Umbilical cord (tissue), 2 donors: ENCODE results near the gene GJC1. TPM values are rescaled to one million over a fixed set of nuclear protein-coding genes. Genes with fewer than 3 reads are reported as not detected.

Experiments used
- DNase-seq: peaks from one replicate; pipeline ENCODE4 v3.0.0-alpha.2; 2015; ENCODE audit warnings: low spot score
- total RNA-seq: library from RNA; depleted of rRNA; stranded (reverse); fragments of >200 nt; gene quantifications from one replicate; pipeline ENCODE4 v1.2.3, GENCODE V29; 2014; ENCODE audit warnings: low replicate concordance; ENCODE audit not compliant: insufficient read depth

The GJC1 gene
- 22.4 TPM for total RNA-seq

DNA sequence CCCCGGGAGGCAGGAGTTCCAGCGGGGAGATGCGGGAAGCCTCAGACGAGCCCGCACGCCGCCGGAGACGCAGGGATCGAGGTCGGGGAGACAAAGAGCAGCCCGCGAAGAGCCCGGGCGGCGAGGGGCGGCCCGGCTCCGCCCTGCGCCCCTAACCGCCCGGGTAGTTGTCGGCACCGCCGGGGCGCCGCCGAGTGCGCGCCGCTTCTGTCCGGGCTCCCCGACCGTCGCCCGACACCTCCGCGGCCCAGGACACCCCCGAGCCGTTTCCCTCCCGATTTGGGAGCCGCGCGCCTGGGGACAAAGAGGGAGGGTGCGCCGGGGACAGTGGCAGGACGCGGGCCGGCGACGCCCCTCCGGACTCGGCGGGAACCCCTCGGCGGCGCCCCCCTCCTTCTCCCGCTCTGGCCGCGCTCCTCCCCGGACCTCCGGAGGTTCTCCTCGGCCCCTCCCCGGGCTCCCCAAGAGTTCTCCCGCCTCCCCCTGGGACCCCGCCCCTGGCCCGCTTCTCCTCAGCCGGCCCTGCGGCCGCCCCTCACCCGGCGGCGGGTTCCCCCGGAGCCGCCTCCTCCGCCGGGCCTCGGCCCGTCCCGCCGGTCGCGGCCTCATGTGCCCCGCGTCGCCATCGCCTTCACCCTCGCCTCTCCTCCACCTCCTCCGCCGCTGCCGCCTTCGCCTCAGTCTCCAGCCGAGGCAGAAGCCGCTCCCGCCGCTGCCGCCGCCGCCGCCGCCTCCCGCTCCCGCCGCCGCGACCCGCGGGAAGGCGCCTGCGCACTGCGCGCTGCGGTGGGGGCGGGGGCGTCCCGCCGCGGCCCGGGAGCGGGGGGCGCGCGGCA is at the start of gene GJC1:
Gene GJC1, minus strand, starts transcription at position 765 of the 836 bp plus-strand sequence. CDS start 24,470 bp downstream, outside the sequence.
- peak; percentile 76 for DNase-seq

GRCh38 chr17:44879376-44879775 is 49.3 kb upstream of the GJC1 start:
- DNase-seq: no peak

- peak; percentile 45 for DNase-seq
These were observed 48.6 kb upstream of the GJC1 start for GRCh38 chr17:44878627-44879221.

DNA sequence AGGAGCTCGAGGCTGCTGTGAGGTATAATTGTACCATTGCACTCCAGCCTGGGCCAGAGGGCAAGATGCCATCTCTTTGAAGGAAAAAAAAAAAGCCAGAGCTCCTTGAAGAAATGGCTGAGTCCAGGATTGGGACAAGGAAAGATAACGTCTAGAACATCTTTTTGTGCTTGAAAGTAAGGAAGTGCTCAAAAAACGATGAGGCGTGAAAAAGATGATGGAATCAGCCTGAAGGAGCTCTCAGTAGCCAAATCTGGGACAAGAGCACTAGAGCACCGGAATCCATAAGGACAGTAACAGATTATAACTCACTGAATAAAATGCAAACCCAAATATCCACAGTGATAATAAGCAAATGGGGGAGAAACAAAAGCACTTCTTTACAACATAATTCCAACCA is 47.0 kb upstream of the GJC1 start:
- no peak for DNase-seq

- DNase-seq: no peak
These were observed 45.7 kb upstream of the GJC1 start for GRCh38 chr17:44875761-44876160.

- DNase-seq: no peak
These were observed 42.2 kb upstream of the GJC1 start for GRCh38 chr17:44872131-44872768.

GRCh38 chr17:44871556-44871955 is 41.5 kb upstream of the GJC1 start:
- DNase-seq: no peak

DNA sequence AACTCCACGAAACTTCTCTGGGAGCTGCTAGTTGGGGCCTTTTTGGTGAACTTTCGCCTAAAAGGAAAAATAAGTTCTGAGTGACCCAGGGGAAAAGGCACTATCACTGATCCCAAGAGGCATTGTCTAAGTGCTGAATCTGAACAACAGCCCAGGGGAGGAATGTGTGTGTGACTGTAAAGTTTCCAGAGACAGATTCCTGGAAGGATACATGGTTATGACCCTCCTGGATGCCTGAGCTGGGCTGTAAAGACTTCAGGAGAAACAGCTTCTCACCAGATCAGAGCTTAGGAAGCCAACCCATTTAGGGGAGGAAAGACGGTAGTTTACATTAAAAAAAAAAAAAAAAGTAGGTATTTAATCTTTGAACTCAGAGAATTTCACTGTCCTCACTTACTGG is 37.8 kb upstream of the GJC1 start:
- DNase-seq: no peak

DNA sequence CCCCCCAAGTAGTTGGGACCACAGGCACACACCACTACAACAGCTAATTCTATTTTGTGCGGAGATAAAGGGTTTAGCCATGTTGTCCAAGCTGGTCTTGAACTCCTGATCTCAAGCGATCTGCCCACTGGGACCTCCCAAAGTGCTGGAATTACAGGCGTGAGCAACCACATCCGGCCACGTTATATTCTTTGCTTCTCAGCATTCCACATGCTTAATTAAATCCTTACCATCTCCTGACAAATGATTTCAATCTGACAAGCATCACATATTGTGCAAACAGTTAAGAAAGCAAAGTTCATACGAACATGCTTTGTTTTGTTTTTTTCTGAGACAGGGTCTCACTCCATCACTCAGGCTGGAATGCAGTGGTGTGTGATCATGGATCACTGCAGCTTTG is 35.8 kb upstream of the GJC1 start:
- no peak for DNase-seq

- peak; percentile 72 for DNase-seq
These were observed 35.2 kb upstream of the GJC1 start for GRCh38 chr17:44865231-44865660.

DNA sequence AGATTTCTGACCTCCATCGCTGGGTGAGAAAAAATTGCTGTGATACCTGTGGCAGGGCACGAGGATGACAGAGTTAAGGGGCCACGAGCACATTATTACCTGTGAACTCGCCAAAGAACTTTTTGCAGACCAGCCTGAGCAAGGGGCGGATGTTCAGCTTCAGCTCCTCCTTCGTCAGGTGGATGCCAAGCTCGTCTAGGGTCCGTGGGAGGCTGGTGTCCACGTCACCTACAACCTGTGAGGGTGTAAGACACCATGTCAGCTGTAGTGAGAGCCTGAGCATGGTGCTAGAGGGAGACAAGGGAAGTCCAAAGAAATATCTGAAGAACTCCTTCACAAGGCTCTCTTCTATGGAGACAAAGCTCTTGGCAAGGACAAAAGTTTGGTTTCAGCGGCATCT is 34.7 kb upstream of the GJC1 start:
- no peak for DNase-seq

DNA sequence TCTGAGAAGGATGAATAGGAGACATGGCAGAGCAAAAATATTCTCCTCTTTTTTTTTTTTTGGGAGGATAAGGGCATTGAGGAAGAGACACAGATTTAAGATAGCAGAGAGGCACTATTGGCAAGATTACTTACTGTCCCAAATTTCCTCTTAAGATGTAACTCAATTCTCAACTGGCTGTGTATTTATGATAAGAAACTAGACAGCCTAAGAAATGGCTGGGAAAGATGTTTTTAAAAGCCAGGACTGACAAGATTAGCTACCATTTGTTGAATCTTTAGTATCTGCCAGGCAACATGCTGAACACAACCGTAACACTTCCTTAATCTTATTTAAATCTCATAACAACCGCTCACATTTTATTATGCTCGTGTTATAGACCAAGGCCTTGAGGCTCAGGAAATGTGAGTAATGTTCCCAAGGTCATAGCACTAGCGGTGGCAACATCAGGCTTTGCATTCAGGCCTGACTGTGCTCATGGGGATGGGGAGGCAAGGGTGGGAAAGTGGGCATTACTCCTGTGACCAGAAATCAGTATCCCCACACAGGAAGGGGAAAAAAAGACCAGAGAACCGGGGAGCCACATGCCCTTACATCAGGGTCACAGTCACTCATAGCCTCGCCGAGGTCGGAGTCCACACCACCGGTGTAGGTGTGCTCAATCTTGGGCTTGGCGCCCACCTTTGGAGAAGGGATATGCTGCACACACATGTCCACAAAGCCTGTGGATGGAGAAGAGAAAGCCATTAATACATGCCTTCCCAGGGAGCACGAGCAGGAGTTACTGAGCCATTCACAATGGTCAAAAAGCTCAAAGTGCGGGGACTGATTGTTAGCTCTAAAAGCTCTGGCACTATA is 33.2 kb upstream of the GJC1 start:
- no peak for DNase-seq

GRCh38 chr17:44862278-44862914 is 32.3 kb upstream of the GJC1 start:
- no peak for DNase-seq

DNA sequence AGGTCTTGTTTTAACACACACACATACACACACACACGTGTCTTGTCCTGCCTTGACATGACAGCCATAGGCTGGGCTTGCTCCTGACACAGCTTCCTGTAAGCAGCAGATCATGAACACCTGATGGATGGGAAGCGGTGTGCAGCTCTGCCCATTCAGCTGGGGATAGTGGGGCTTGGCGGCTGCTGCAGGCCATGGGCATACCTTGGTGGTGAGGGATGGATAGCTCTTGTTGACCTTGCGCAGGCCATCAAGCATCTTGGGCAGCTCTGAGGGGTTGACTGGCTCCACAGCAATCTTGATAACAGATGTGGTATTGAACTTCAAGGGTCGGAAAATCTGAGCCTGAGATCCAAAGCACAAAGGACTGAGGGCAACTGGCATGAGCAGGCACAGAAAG is 29.6 kb upstream of the GJC1 start:
- DNase-seq: no peak

DNA sequence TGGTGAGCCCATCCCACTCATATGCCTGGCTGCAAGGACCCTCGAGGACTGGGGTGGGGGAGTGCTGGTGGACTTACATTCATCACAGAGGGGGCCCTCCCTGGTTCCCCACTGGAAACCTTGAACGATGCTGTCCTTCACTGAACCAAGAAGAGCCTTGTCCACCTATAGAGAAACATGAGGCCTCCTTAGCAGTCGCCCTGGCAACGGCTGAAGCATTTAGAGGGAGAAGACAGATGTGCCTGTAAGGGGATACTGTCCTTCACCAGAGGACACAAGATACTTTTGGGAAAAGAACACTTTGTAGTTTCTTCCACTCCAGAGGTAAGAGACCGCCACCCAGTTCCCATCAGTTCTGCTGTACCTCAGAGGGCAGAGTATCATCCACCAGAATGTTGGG is 24.1 kb upstream of the GJC1 start:
- no peak for DNase-seq

- DNase-seq: no peak
These were observed 20.5 kb upstream of the GJC1 start for GRCh38 chr17:44850612-44851011.

- DNase-seq: no peak
These were observed 19.9 kb upstream of the GJC1 start for GRCh38 chr17:44850025-44850424.

DNA sequence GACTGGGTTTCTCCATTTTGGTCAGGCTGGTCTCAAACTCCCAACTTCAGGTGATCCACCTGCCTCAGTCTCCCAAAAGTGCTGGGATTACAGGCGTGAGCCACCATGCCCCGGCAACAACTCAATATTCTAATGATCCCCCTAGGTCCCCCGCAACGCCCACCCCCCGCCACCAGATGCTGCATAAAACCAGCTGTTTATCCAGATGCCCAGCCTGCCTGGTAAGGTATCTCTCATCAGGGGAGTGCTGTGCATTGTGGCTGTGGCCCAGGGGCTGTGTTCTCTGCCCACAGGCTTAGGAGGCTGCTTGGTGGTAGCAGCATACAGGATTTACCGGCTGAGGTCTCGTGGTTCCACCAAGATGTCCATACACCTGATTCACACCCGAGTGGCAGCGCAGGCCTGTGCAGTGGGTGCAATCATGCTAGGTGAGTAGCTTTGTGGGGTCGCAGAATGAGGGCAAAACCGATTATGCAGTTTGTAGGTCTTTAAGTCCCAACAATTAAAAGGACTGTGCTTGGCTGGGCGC is 18.9 kb upstream of the GJC1 start:
- no peak for DNase-seq

DNA sequence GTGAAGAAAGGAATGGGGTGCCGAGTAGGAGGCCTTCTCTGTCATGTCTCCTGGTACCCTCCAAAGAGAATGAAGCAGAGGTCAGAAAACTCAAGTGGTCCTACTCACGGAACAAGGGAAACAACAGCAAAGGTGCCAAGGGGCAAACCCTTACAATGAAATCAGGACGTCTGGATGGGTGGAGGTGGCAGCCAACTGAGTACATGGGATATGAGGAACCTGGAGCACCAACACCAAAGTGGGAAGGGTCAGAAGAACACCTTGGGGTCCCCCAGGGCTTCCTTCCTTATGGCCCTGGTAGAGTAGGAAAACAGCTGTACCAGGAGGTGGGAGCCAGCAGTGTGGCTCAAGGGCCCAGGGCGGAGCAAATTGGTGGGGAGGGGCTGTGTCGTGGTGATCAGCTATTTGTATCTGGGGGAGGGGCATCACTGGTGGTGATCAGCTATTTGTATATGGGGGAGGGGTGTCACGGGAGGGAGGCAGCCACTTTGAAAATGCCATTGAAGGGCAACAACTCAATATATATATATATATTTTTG is 18.2 kb upstream of the GJC1 start:
- DNase-seq: no peak

- no peak for DNase-seq
These were observed 17.5 kb upstream of the GJC1 start, which contains the start of gene HIGD1B for GRCh38 chr17:44847586-44847985. Gene HIGD1B (plus strand): TSS chr17:44847883. CDS start chr17:44848153, 270 bp downstream.

DNA sequence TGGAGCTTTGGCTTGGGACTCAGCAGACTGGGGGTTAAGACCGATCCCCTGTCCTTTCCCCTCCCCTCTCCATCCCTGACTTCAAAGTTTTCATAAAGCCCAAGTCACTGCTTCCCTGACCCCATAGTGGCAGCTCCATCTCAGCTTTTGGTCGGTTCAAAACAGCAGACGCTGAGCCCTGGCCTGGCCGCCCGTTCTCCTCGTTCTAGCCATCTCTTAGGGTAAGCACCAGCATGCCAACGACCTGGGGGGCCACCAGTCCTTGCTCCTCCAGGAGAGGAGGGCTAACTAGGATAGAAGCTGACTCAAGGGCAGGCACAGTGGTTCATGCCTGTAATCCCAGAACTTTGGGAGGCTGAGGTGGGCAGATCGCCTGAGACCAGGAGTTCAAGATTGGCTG is 16.1 kb upstream of the GJC1 start:
- no peak for DNase-seq
